ENCODE measurements around the gene CRISP3. TPM values are rescaled to one million over a fixed set of nuclear protein-coding genes. Genes with fewer than 3 reads are reported as not detected.

The CRISP3 gene, protein sequence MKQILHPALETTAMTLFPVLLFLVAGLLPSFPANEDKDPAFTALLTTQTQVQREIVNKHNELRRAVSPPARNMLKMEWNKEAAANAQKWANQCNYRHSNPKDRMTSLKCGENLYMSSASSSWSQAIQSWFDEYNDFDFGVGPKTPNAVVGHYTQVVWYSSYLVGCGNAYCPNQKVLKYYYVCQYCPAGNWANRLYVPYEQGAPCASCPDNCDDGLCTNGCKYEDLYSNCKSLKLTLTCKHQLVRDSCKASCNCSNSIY
- total RNA-seq: not detected in 2 replicates

DNA sequence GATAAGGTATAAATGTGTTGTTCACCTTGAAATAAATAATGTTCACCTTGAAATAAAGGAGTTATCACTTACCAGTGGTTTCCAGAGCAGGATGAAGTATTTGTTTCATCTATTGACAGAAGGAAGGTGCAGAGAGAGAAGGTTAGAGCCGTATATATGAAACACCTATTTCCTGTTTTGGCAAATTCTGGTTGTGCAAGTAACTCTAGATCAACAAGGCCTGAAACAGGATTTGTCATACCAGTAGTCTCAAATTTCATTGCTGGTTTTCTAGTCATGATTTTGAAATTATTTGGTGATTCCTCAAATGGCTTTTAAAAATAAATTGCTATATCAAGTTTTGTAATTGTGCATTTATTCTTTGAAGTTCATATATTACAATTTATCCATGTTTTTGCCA, at the start of gene CRISP3:
CRISP3 (minus strand) TSS at position 130 of the 400 bp plus-strand sequence; CDS start at position 109, 21 bp downstream.

GRCh38 chr6:49787176-49787575, 43.0 kb upstream of the CRISP3 start, which contains the start of gene PGK2:
PGK2 (minus strand) TSS chr6:49787285; CDS start chr6:49787187, 98 bp downstream.

DNA sequence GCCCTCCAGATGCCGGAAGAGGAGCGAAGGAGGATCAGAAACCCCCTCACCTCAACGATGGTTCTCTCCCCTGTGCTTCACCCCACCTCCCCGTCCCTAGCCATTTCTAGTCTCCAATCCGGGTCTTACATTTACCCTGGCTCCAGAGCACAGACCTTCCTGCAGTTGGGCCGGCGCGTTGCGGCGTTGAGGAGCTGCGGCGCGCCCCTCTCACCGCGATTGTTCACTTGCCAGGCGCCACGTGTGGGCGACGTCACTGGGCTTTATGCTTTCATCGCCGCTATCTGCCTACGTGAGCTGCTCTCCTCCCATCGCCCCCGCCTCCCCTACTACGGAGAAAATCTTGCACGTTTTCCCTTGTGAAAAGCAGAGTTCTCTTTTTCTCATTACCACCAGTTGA, 30.8 kb downstream of the CRISP3 start, which contains the start of gene CRISP2:
CRISP2 (minus strand) TSS at position 198 of the 400 bp plus-strand sequence. CDS start 4,347 bp downstream, outside the sequence.

Other genes starting within 250 kb of the CRISP3 start
- gene GLYATL3, start 244.5 kb downstream of the CRISP3 start, total RNA-seq: not detected in 2 replicates
- 6.6 and 11.3 TPM in 2 replicates for gene C6orf141, start 193.7 kb downstream of the CRISP3 start, total RNA-seq
- not detected in 2 replicates for gene RHAG, start 107.5 kb downstream of the CRISP3 start, total RNA-seq
- not detected in 2 replicates for gene CRISP2, start 30.8 kb downstream of the CRISP3 start, total RNA-seq
- not detected in 2 replicates for gene PGK2, start 42.9 kb upstream of the CRISP3 start, total RNA-seq
- gene CRISP1, start 122.1 kb upstream of the CRISP3 start, total RNA-seq: not detected in 2 replicates
- not detected in 2 replicates for gene DEFB114, start 219.8 kb upstream of the CRISP3 start, total RNA-seq
- gene DEFB113, start 225.2 kb upstream of the CRISP3 start, total RNA-seq: not detected in 2 replicates

Measured in tracheal epithelial cell (primary cell).